Duodenal mucosa (tissue), 2 donors: ENCODE measurements around the gene ATP7B.

ENCODE experiments used
- H3K27ac ChIP-seq: one replicate; pipeline ENCODE4 v1.7.0; 2013; ENCODE audit warnings: low read depth, low read length
- H3K27me3 ChIP-seq, 2 donors: one replicate each; pipeline ENCODE4 v1.7.0; 2013; ENCODE audit warnings: low read length in 2 of 2, control low read depth in 1 of 2; ENCODE audit not compliant: insufficient read depth in 2 of 2, control insufficient read depth in 1 of 2
- H3K36me3 ChIP-seq, 2 donors: one replicate each; pipeline ENCODE4 v1.7.0; 2013; ENCODE audit warnings: low read length in 2 of 2, control low read depth in 1 of 2; ENCODE audit not compliant: insufficient read depth in 2 of 2, control insufficient read depth in 1 of 2
- H3K4me1 ChIP-seq, 2 donors: one replicate each; pipeline ENCODE4 v1.7.0; 2013; ENCODE audit warnings: low read length in 2 of 2, control low read depth in 1 of 2; ENCODE audit not compliant: insufficient read depth in 2 of 2, control insufficient read depth in 1 of 2
- H3K4me3 ChIP-seq, 2 donors: one replicate each; pipeline ENCODE4 v1.7.0; 2013; ENCODE audit warnings: low read length in 2 of 2, low read depth in 1 of 2
- H3K9ac ChIP-seq, 2 donors: one replicate each; pipeline ENCODE4 v1.7.0; 2013; ENCODE audit warnings: low read length in 2 of 2, low read depth in 1 of 2
- H3K9me3 ChIP-seq, 2 donors: one replicate each; pipeline ENCODE4 v1.7.0; 2013; ENCODE audit warnings: low read length in 2 of 2, control low read depth in 1 of 2; ENCODE audit not compliant: control insufficient read depth in 1 of 2

The ATP7B gene

DNA sequence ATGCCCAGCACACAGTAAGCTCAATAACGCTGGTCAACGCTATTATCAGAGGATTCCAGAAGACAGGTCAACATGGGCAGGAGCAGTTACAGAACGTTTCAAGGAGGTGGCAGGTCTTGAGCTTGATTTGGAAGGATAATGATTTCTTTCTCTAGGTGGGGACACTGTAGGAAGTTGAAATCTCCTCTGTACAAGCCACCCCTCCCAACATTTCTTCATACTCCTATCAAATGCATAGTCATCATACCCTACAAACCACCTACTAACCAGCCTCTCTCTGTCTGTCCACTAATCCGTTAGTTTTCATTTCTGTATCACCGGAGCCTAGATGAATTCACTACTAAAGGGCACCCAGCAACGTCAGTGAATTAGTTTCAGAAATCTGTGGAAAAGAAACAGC is 1.3 kb downstream of the ATP7B start:
- peaks cover 23 to 26% of the 10 kb centered on the region in 2 donors for H3K4me1 ChIP-seq
- peaks cover 0 to 8% of the 10 kb centered on the region in 2 donors for H3K27me3 ChIP-seq
- no peaks in the 10 kb centered on the region for H3K36me3 ChIP-seq
- no peaks in the 10 kb centered on the region for H3K9me3 ChIP-seq
- no peak overlapping the region for H3K9ac ChIP-seq
- peak overlapping the region; percentile 98 to 100 for H3K4me3 ChIP-seq
- no peak overlapping the region for H3K27ac ChIP-seq

DNA sequence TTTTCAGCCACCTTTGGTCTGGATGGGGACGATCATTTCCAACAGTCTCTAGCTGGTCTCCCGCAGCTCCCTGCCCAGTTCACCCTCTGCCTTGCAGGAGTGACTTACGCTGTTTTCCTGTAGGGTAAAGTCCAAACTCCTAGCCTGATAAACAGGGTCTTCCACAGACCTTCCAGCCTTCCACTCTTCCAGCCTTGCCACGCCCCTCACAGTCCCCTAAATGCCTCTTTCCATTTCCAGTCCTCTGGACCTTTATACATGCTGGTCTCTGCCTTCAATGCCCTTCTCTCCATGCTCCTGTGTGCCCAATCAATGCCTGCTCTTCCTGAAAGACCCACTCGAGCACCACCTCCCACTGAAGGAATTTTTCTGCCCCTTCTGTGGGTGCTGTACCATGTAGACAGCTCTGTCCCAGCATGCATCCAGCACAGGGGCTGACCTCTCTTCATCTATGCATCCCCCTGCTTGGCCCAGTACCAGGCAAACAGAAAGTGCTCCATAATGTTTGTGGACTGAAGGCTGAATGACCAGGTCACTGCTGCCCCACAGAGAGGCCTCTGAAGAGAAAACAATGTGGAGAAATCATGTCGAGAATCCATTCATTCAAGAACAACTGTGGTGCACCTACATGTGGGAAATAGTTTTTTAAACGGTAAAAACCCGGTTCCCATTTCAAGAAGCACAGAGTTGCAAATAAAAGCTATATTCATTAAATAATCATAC is 4.6 kb downstream of the ATP7B start:
- no peaks in the 10 kb centered on the region for H3K9me3 ChIP-seq
- no peak overlapping the region for H3K27ac ChIP-seq
- peaks cover 0 to 8% of the 10 kb centered on the region in 2 donors for H3K27me3 ChIP-seq
- no peaks in the 10 kb centered on the region for H3K36me3 ChIP-seq
- H3K9ac ChIP-seq = peak overlapping the region in 1 of 2 donors; percentile 11
- H3K4me3 ChIP-seq = peak overlapping the region; percentile 43 to 50
- H3K4me1 ChIP-seq = peaks cover 32 to 33% of the 10 kb centered on the region in 2 donors

DNA sequence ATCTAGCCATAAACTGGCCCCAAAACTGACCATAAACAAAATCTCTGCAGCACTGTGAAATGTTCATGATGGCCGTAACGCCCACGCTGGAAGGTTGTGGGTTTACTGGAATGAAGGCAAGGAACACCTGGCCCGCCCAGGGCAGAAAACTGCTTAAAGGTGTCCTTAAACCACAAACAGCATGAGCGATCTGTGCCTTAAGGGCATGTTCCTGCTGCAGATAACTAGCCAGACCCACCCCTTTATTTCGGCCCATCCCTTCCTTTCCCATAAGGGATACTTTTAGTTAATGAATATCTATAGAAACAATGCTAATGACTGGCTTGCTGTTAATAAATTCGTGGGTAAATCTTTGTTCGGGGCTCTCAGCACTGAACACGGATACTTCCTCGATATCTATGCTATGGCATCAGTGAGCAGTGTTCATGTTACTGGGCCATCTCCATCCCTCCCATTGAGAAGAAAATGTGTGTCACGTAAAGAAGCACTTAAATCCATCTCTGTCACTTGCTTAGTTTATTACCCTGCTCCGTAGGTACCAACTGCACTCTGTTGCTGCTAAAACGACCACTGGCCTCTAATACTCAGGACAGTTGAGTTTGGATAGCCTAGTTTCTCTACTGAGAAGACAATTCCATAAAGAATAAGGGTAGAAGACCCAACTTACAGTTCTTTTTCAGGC is 5.3 kb downstream of the ATP7B start:
- Histone ChIP-seq H3K27me3 (peaks cover 0 to 6% of the 10 kb centered on the region in 2 donors), H3K9ac (peak overlapping the region in 1 of 2 donors; percentile 11), H3K27ac (no peak overlapping the region), H3K36me3 (no peaks in the 10 kb centered on the region), H3K4me3 (peak overlapping the region; percentile 43 to 50), H3K9me3 (no peaks in the 10 kb centered on the region), H3K4me1 (peaks cover 30 to 32% of the 10 kb centered on the region in 2 donors)

DNA sequence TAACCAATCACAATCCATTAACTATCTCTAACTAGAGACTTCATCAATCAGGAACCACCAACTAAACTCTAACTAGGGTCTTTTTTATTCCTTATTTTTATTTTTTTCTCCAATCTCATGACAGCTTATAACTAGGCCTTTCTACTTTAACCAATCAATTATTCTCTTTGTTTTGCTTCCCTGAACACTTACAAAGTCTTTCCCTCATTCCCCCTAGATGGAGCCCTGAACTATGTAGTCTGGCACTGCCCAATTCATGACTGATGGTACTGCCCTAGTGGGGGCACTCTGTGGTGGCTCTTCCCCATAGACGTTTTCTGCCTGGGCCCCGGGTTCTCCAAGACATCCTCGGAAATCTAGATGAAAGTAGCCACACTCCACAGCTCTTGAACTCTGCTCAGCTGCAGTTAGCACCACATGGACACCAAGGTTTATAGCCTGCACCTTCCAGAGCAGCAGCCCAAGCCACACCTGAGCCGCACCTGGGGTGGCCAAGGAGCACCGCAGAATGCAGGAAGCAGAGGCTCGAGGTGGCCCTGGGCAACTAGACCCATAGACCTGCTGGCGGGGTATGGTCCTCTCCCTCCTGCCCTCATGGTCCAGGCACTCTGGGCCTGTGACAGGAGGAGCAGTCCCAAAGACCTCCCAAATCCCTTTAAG is 6.6 kb downstream of the ATP7B start:
- Histone ChIP-seq H3K4me3 (no peak overlapping the region), H3K27ac (no peak overlapping the region), H3K4me1 (peaks cover 35 to 39% of the 10 kb centered on the region in 2 donors), H3K9ac (no peak overlapping the region), H3K9me3 (no peaks in the 10 kb centered on the region), H3K27me3 (no peaks in the 10 kb centered on the region), H3K36me3 (no peaks in the 10 kb centered on the region)

DNA sequence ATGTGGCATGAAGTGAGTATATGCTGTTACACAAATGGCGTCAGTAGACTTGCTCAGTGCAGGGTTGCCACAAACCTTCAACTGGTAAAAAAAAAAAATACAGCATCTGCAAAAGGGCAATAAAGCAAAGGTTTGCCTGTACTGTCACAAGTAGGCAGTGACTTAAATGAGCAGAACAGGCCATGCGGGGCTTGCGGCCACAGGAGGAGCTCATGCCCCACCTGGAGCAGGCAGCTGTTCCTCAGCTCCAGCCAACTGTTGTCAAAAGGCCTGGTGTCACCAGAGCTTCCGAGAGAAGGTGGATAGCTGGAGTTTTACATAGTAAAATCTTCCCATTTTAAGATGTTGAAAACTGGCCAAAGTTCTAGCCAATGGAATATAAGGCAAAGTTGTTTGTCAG is 7.7 kb downstream of the ATP7B start:
- Histone ChIP-seq H3K27ac (no peak overlapping the region), H3K9ac (no peak overlapping the region)

DNA sequence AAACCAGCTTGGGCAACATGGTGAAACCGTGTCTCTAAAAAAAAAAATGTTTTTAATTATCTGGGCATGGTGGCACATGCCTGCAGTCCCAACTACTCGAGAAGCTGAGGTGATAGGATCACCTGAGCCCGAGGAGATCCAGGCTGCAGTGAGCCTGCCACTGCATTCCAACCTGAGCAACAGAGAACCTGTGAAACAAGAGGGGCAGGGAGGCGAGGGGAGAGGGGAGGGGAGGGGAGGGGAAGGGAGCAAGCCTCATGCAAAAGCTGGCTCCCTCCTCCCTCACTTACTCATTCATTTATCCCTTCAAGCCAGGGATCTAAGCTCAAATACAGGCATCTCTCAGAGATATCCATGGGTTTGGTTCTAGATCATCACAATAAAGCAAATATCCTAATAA is 8.9 kb downstream of the ATP7B start:
- H3K4me1 ChIP-seq = peaks cover 51 to 55% of the 10 kb centered on the region in 2 donors
- H3K9me3 ChIP-seq = no peaks in the 10 kb centered on the region
- no peak overlapping the region for H3K9ac ChIP-seq
- no peaks in the 10 kb centered on the region for H3K36me3 ChIP-seq
- H3K4me3 ChIP-seq = no peak overlapping the region
- H3K27me3 ChIP-seq = no peaks in the 10 kb centered on the region
- H3K27ac ChIP-seq = no peak overlapping the region

More for the DNA sequence above, 7.7 kb downstream of the ATP7B start:
- H3K27me3 ChIP-seq = no peaks in the 10 kb centered on the region
- no peaks in the 10 kb centered on the region for H3K36me3 ChIP-seq
- H3K9me3 ChIP-seq = no peaks in the 10 kb centered on the region
- H3K4me1 ChIP-seq = peaks cover 45 to 50% of the 10 kb centered on the region in 2 donors
- H3K4me3 ChIP-seq = no peak overlapping the region

DNA sequence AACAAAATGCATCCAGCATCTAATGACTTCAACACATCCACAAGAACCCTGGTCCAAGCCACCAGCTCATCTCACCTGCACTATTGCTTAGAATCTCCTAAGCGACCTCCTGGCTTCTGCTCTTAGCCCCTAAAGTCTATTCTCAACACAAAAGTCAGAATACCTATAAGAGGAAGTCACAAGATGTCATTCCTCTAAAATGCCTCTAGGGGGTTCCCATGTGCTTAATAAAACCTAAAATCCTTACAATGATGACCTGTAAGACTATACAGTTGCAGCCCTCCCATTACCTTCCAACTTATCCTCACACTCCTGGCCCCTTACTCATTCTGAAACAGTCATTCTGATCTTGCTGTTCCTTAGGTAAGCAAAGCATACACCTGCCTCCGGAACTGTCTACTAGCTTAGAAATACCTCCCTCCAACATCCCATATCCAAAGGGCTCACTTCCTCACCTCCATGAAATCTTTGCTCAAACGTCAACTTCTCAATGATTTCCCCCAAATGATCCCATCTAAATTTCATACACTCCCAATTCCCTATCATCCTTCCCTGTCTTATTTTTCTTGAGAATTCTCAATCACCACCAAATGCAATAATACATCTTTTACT is 10.0 kb downstream of the ATP7B start:
- H3K9ac ChIP-seq = no peak overlapping the region
- no peaks in the 10 kb centered on the region for H3K36me3 ChIP-seq
- H3K27me3 ChIP-seq = peaks cover 0 to 3% of the 10 kb centered on the region in 2 donors
- H3K4me1 ChIP-seq = peaks cover 52 to 59% of the 10 kb centered on the region in 2 donors
- no peaks in the 10 kb centered on the region for H3K9me3 ChIP-seq
- no peak overlapping the region for H3K4me3 ChIP-seq
- H3K27ac ChIP-seq = no peak overlapping the region

DNA sequence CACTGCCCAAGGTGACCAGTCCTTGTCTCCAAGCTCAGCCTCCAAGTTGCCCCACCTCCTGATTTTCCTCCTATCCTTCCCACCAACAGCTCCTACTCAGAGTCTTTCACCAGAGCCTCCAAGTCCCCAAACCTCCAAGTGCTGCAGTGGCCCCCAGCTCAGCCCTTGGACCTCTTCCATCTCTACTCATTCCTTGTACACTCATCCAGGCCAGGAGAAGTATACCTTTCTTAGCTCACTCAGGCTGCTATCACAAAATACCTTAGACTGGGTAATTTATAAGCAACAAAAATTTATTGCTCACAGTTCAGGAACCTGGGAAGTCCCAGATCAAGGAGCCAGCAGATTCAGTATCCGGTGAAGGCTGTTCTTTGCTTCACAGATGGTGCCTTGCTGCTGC is 11.3 kb downstream of the ATP7B start:
- Histone ChIP-seq H3K9ac (no peak overlapping the region), H3K4me3 (peak overlapping the region in 1 of 2 donors; percentile 26)

DNA sequence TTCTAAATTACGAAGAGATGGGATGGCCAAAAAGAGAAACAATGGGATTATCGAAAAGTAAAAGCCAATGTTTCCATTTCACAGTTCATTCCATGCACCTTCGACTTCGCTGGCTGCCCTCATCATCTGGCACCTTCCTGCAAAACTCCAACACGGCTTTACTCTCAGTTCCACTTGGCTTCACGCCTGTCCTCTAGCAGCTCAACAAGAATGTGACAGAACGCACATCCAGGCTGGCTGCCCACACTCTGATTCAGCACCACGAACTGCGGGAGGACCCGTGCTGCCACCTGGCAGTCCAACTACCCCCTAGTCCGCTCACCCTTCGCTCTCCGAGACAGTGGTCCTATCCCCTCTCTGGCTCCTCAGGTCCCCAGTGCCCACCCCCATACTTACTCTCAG is 11.7 kb downstream of the ATP7B start:
- H3K9me3 ChIP-seq = no peaks in the 10 kb centered on the region
- H3K4me3 ChIP-seq = peak overlapping the region in 1 of 2 donors; percentile 26
- no peaks in the 10 kb centered on the region for H3K36me3 ChIP-seq
- peaks cover 0 to 3% of the 10 kb centered on the region in 2 donors for H3K27me3 ChIP-seq
- H3K4me1 ChIP-seq = peaks cover 57 to 66% of the 10 kb centered on the region in 2 donors
- no peak overlapping the region for H3K27ac ChIP-seq
- H3K9ac ChIP-seq = no peak overlapping the region

More for the DNA sequence above, 11.3 kb downstream of the ATP7B start:
- no peaks in the 10 kb centered on the region for H3K9me3 ChIP-seq
- H3K27me3 ChIP-seq = peaks cover 0 to 3% of the 10 kb centered on the region in 2 donors
- H3K36me3 ChIP-seq = no peaks in the 10 kb centered on the region
- no peak overlapping the region for H3K27ac ChIP-seq
- peaks cover 60 to 69% of the 10 kb centered on the region in 2 donors for H3K4me1 ChIP-seq
